Naive thymus-derived CD8-positive, alpha-beta T cell (primary cell): ENCODE data around the gene CHD2. TPM values are rescaled to one million over a fixed set of nuclear protein-coding genes. Genes with fewer than 3 reads are reported as not detected.

ENCODE experiments used
- ATAC-seq, 2 donors: fragments of 150-1000 bp; cut with Tn5 transposase in 1 of 2; sonication (Bioruptor Pico), chemical (Tn5 transposase) in 1 of 2; 1 replicate in 1 of 2; 2 replicates in 1 of 2; pipeline ENCODE4 v1.10.0; 2021; ENCODE audit warnings: mild to moderate bottlenecking in 2 of 2, moderate library complexity in 2 of 2
- POLR2A ChIA-PET: fragments of 350-600 bp; sonication (Branson Sonifier 250); formaldehyde crosslinking; loops from one replicate; lab custom pipeline; 2021; ENCODE audit warnings: antibody characterized with exemption; lab: Charles Lee
- DNase-seq, 10 donors: peaks; one replicate each; pipeline versions ENCODE4 v3.0.0 to v3.0.0-alpha.2; 2020 to 2022
- H3K27ac Mint-ChIP-seq, 10 donors: one replicate each; pipeline ENCODE4 v1.8.0; 2020 to 2022; ENCODE audit warnings: mild to moderate bottlenecking in 10 of 10, mixed read lengths in 10 of 10, moderate library complexity in 4 of 10, inconsistent platforms in 1 of 10
- H3K27me3 Mint-ChIP-seq, 5 donors: one replicate each; pipeline ENCODE4 v1.8.0; 2021 to 2022; ENCODE audit warnings: mixed read lengths in 5 of 5
- H3K36me3 Mint-ChIP-seq, 3 donors: one replicate each; pipeline ENCODE4 v1.8.0; 2020 to 2022; ENCODE audit warnings: mixed read lengths in 3 of 3, mild to moderate bottlenecking in 2 of 3, inconsistent platforms in 1 of 3
- H3K4me1 Mint-ChIP-seq, 4 donors: one replicate each; pipeline ENCODE4 v1.8.0; 2021 to 2022; ENCODE audit warnings: mixed read lengths in 4 of 4
- H3K4me3 Mint-ChIP-seq, 10 donors: one replicate each; pipeline ENCODE4 v1.8.0; 2020 to 2022; ENCODE audit warnings: mild to moderate bottlenecking in 10 of 10, mixed read lengths in 10 of 10, moderate library complexity in 6 of 10, inconsistent platforms in 1 of 10
- H3K9me3 Mint-ChIP-seq, 9 donors: one replicate each; pipeline ENCODE4 v1.8.0; 2020 to 2022; ENCODE audit warnings: mixed read lengths in 9 of 9, mild to moderate bottlenecking in 3 of 9, inconsistent platforms in 1 of 9, moderate library complexity in 1 of 9
- polyA plus RNA-seq, 3 donors: library from polyadenylated mRNA; unstranded; fragments of 300-500 nt; fragmentation: Illumina TruSeq; gene quantifications; one replicate each; pipeline ENCODE4 v1.2.3, GENCODE V29; 2021
- total RNA-seq, 8 experiments: library from RNA in 2 of 8; stranded (reverse) in 2 of 8; gene quantifications; one replicate each; pipeline ENCODE4 v1.2.3 and lab custom pipeline; 2021 to 2026

The CHD2 gene
- total and polyA plus RNA-seq, 5 experiments from 2014 or later, result 53.1 to 427 (median 101) TPM

GRCh38 chr15:92886042-92886537 lies 14.0 kb upstream of the CHD2 start:
- no peak for ATAC-seq
- H3K36me3 Mint-ChIP-seq, result peaks cover 34 to 70% (median 49%) of the 10 kb centered on the region in 3 donors
- H3K27me3 Mint-ChIP-seq, result no peaks in the 10 kb centered on the region
- DNase-seq, result peak in 1 of 10 donors; percentile 6
- peaks cover 0 to 6% (median 0%) of the 10 kb centered on the region in 9 donors for H3K9me3 Mint-ChIP-seq
- H3K27ac Mint-ChIP-seq, result peak overlapping the region; percentile 51 to 99 (median 98)
- POLR2A ChIA-PET, result interaction anchor here (1.2 to 20.3 kb wide), 9 partner anchors 8 to 79 kb away, joined by 3 to 681 read pairs (median 189); partner anchors contain the start of gene CHD2
- H3K4me1 Mint-ChIP-seq, result peaks cover 36 to 70% (median 55%) of the 10 kb centered on the region in 4 donors
- H3K4me3 Mint-ChIP-seq, result peak overlapping the region; percentile 77 to 98 (median 95)

- H3K9me3 Mint-ChIP-seq, result peaks cover 0 to 6% (median 0%) of the 10 kb centered on the region in 9 donors
- peaks cover 34 to 77% (median 55%) of the 10 kb centered on the region in 3 donors for H3K36me3 Mint-ChIP-seq
- POLR2A ChIA-PET, result interaction anchor here (1.2 to 20.3 kb wide), 6 partner anchors 8 to 79 kb away, joined by 3 to 681 read pairs (median 74); partner anchors contain the start of gene CHD2
- H3K4me3 Mint-ChIP-seq, result peak overlapping the region; percentile 77 to 98 (median 95)
- peak overlapping the region; percentile 51 to 99 (median 98) for H3K27ac Mint-ChIP-seq
- peak in 1 of 10 donors; percentile 3 for DNase-seq
- H3K4me1 Mint-ChIP-seq, result peaks cover 34 to 70% (median 54%) of the 10 kb centered on the region in 4 donors
- no peak for ATAC-seq
- H3K27me3 Mint-ChIP-seq, result no peaks in the 10 kb centered on the region
Observed at GRCh38 chr15:92886815-92887214, 13.3 kb upstream of the CHD2 start.

GRCh38 chr15:92887869-92888268 lies 12.3 kb upstream of the CHD2 start:
- H3K27me3 Mint-ChIP-seq, result no peaks in the 10 kb centered on the region
- DNase-seq, result peak in 1 of 10 donors; percentile 5
- POLR2A ChIA-PET, result interaction anchor here (1.2 to 20.3 kb wide), 8 partner anchors 8 to 80 kb away, joined by 3 to 681 read pairs (median 14); partner anchors contain the start of gene CHD2

GRCh38 chr15:92889390-92890107 lies 10.6 kb upstream of the CHD2 start:
- peak overlapping the region; percentile 65 to 92 (median 84) for H3K27ac Mint-ChIP-seq

More at GRCh38 chr15:92887869-92888268, 12.3 kb upstream of the CHD2 start:
- H3K4me3 Mint-ChIP-seq, result peak overlapping the region; percentile 2 to 96 (median 66)
- peak overlapping the region in 9 of 10 donors; percentile 40 to 99 (median 82) for H3K27ac Mint-ChIP-seq
- H3K36me3 Mint-ChIP-seq, result peaks cover 34 to 85% (median 58%) of the 10 kb centered on the region in 3 donors
- ATAC-seq, result no peak
- peaks cover 28 to 70% (median 54%) of the 10 kb centered on the region in 4 donors for H3K4me1 Mint-ChIP-seq
- peaks cover 0 to 6% (median 0%) of the 10 kb centered on the region in 9 donors for H3K9me3 Mint-ChIP-seq

GRCh38 chr15:92891533-92892200 lies 8.5 kb upstream of the CHD2 start:
- Mint-ChIP-seq H3K4me1 (peaks cover 30 to 86% (median 68%) of the 10 kb centered on the region in 4 donors), H3K4me3 (peak overlapping the region; percentile 51 to 96 (median 73))
- peak in 3 of 10 donors; percentile 0 to 4 (median 0) for DNase-seq

More at GRCh38 chr15:92889390-92890107, 10.6 kb upstream of the CHD2 start:
- POLR2A ChIA-PET, result interaction anchor here (0.6 to 20.3 kb wide), 10 partner anchors 9 to 126 kb away, joined by 3 to 659 read pairs (median 4); partner anchors contain the start of gene CHD2
- Mint-ChIP-seq H3K36me3 (peaks cover 20 to 89% (median 62%) of the 10 kb centered on the region in 3 donors), H3K4me3 (peak overlapping the region; percentile 36 to 96 (median 76)), H3K4me1 (peaks cover 30 to 85% (median 61%) of the 10 kb centered on the region in 4 donors), H3K27me3 (no peaks in the 10 kb centered on the region), H3K9me3 (no peaks in the 10 kb centered on the region)
- DNase-seq, result peak in 3 of 10 donors; percentile 12 to 28 (median 14)
- ATAC-seq, result peak; percentile 13 to 21

GRCh38 chr15:92892201-92892555 lies 7.9 kb upstream of the CHD2 start:
- peaks cover 9 to 85% (median 50%) of the 10 kb centered on the region in 3 donors for H3K36me3 Mint-ChIP-seq
- H3K4me3 Mint-ChIP-seq, result peak overlapping the region in 5 of 10 donors; percentile 25 to 90 (median 40)
- no peak for ATAC-seq
- H3K4me1 Mint-ChIP-seq, result peaks cover 27 to 86% (median 68%) of the 10 kb centered on the region in 4 donors
- POLR2A ChIA-PET, result interaction anchor here (0.6 to 20.3 kb wide), 5 partner anchors 9 to 83 kb away, joined by 3 to 659 read pairs (median 71); partner anchors contain the start of gene CHD2
- no peaks in the 10 kb centered on the region for H3K27me3 Mint-ChIP-seq
- DNase-seq, result peak in 2 of 10 donors; percentile 2 to 12
- H3K9me3 Mint-ChIP-seq, result no peaks in the 10 kb centered on the region
- peak overlapping the region in 5 of 10 donors; percentile 25 to 92 (median 40) for H3K27ac Mint-ChIP-seq

More at GRCh38 chr15:92891533-92892200, 8.5 kb upstream of the CHD2 start:
- H3K27ac Mint-ChIP-seq, result peak overlapping the region; percentile 53 to 92 (median 84)
- no peaks in the 10 kb centered on the region for H3K9me3 Mint-ChIP-seq
- POLR2A ChIA-PET, result interaction anchor here (0.6 to 20.3 kb wide), 4 partner anchors 8 to 82 kb away, joined by 3 to 659 read pairs (median 104); partner anchors contain the start of gene CHD2
- no peaks in the 10 kb centered on the region for H3K27me3 Mint-ChIP-seq
- H3K36me3 Mint-ChIP-seq, result peaks cover 8 to 85% (median 51%) of the 10 kb centered on the region in 3 donors
- ATAC-seq, result no peak

- Mint-ChIP-seq H3K27me3 (no peaks in the 10 kb centered on the region), H3K9me3 (peaks cover 0 to 3% (median 0%) of the 10 kb centered on the region in 9 donors), H3K27ac (peak overlapping the region in 8 of 10 donors; percentile 72 to 92 (median 90)), H3K4me3 (peak overlapping the region in 6 of 10 donors; percentile 45 to 88 (median 65)), H3K36me3 (peaks cover 9 to 86% (median 55%) of the 10 kb centered on the region in 3 donors), H3K4me1 (peaks cover 23 to 87% (median 68%) of the 10 kb centered on the region in 4 donors)
- POLR2A ChIA-PET, result interaction anchor here (0.6 to 20.3 kb wide), 7 partner anchors 10 to 84 kb away, joined by 3 to 659 read pairs (median 12); partner anchors contain the start of gene CHD2
- ATAC-seq, result no peak
- DNase-seq, result peak in 1 of 10 donors; percentile 3
Observed at GRCh38 chr15:92893200-92893599, 6.9 kb upstream of the CHD2 start.

GRCh38 chr15:92896561-92896960 lies 3.6 kb upstream of the CHD2 start:
- peaks cover 13 to 82% (median 50%) of the 10 kb centered on the region in 3 donors for H3K36me3 Mint-ChIP-seq
- ATAC-seq (no peak), DNase-seq (no peak)
- POLR2A ChIA-PET, result interaction anchor here (0.8 to 8.7 kb wide), 6 partner anchors 8 to 87 kb away, joined by 3 to 138 read pairs (median 10); no protein-coding TSS in a partner anchor
- H3K27me3 Mint-ChIP-seq, result no peaks in the 10 kb centered on the region
- H3K4me1 Mint-ChIP-seq, result peaks cover 20 to 76% (median 62%) of the 10 kb centered on the region in 4 donors
- H3K27ac Mint-ChIP-seq, result peak overlapping the region; percentile 15 to 92 (median 78)
- peak overlapping the region; percentile 4 to 88 (median 64) for H3K4me3 Mint-ChIP-seq
- H3K9me3 Mint-ChIP-seq, result peaks cover 0 to 12% (median 3%) of the 10 kb centered on the region in 9 donors

- H3K9me3 Mint-ChIP-seq, result peaks cover 0 to 12% (median 3%) of the 10 kb centered on the region in 9 donors
- peaks cover 20 to 69% (median 56%) of the 10 kb centered on the region in 4 donors for H3K4me1 Mint-ChIP-seq
- no peaks in the 10 kb centered on the region for H3K27me3 Mint-ChIP-seq
- POLR2A ChIA-PET, result interaction anchor here (0.6 to 8.7 kb wide), 7 partner anchors 9 to 88 kb away, joined by 3 to 138 read pairs (median 7); no protein-coding TSS in a partner anchor
- peaks cover 13 to 79% (median 50%) of the 10 kb centered on the region in 3 donors for H3K36me3 Mint-ChIP-seq
- ATAC-seq (no peak), DNase-seq (no peak)
- H3K4me3 Mint-ChIP-seq, result peak overlapping the region; percentile 16 to 88 (median 50)
- H3K27ac Mint-ChIP-seq, result peak overlapping the region in 8 of 10 donors; percentile 29 to 92 (median 70)
Observed at GRCh38 chr15:92897620-92898019, 2.5 kb upstream of the CHD2 start.

GRCh38 chr15:92898988-92899582 lies 1.0 kb upstream of the CHD2 start:
- H3K27ac Mint-ChIP-seq, result peak overlapping the region; percentile 54 to 100 (median 98)
- ATAC-seq (no peak), DNase-seq (no peak)
- H3K9me3 Mint-ChIP-seq, result peaks cover 0 to 12% (median 3%) of the 10 kb centered on the region in 9 donors
- POLR2A ChIA-PET, result interaction anchor here (0.5 to 11.6 kb wide), 17 partner anchors 10 to 102 kb away, joined by 3 to 659 read pairs (median 14); no protein-coding TSS in a partner anchor
- H3K4me3 Mint-ChIP-seq, result peak overlapping the region; percentile 34 to 99 (median 68)
- H3K27me3 Mint-ChIP-seq, result no peaks in the 10 kb centered on the region
- peaks cover 23 to 69% (median 56%) of the 10 kb centered on the region in 4 donors for H3K4me1 Mint-ChIP-seq
- H3K36me3 Mint-ChIP-seq, result peaks cover 19 to 76% (median 49%) of the 10 kb centered on the region in 3 donors

GRCh38 chr15:92899601-92899947 lies 550 bp upstream of the CHD2 start:
- H3K4me1 Mint-ChIP-seq, result peaks cover 23 to 70% (median 55%) of the 10 kb centered on the region in 4 donors
- peaks cover 0 to 12% (median 3%) of the 10 kb centered on the region in 9 donors for H3K9me3 Mint-ChIP-seq

More at GRCh38 chr15:92899601-92899947, 550 bp upstream of the CHD2 start:
- no peaks in the 10 kb centered on the region for H3K27me3 Mint-ChIP-seq
- H3K4me3 Mint-ChIP-seq, result peak overlapping the region; percentile 16 to 99 (median 88)
- no peak for ATAC-seq
- POLR2A ChIA-PET, result interaction anchor here (0.7 to 11.6 kb wide), 17 partner anchors 10 to 119 kb away, joined by 3 to 659 read pairs (median 12); no protein-coding TSS in a partner anchor
- no peak for DNase-seq
- H3K36me3 Mint-ChIP-seq, result peaks cover 19 to 74% (median 47%) of the 10 kb centered on the region in 3 donors
- peak overlapping the region; percentile 87 to 100 (median 99) for H3K27ac Mint-ChIP-seq
